ENCODE data around the gene TMED7. TPM values are rescaled to one million over a fixed set of nuclear protein-coding genes. Genes with fewer than 3 reads are reported as not detected.
A peak's percentile ranks its signal among the peaks of the same experiment; 100 is the strongest.

Gene TMED7
- polyA plus RNA-seq, 1 of the 3 experiments (the other 2 are of a cell fraction), result 41.2 TPM

DNA sequence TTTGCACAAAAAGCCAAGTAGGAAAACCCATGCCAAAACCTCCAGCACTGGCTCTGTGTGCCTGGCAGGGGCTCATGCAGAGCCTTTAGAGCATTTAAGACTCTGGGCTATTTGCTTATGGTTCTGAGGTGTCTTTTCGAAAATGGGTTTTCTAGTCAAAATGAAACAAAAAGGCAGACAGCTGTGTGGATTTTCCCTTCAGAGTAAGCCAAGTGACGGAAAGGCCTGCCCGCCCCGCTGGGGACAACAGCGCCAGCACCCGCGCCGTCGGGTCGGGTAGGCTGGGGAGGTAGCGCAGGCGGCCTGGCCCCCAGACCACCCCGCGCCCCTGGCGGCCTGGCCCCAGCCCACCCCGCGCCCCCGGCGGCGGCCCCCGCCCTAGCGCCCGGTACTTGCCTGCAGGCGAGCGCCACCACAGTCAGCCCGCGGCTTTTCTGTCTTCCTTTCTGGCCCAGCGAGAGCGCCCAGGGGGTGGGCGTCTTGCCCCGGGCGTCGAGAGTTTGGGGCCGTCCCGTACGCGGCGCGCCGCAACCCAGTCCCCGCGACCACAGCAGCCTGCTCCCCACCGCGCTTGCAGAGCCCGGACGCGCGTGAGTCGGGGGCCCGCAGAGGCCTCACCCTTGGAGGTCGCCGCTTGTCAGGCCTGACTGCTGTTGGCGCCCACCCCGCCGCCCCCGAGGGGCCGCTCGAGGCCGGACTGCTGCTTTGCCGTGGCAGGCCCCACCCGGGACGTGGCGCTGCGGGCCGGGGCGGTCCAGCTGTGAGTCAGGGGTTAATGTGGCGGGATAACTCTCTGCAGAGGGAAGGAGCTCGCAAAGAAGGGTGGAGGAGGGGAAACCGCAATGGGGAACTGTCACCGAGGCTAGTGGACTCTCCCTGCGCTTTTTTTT, 23.9 kb downstream of the TMED7 start, which contains the start of gene TICAM2:
TICAM2 (minus strand) TSS at position 779 of the 890 bp plus-strand sequence. CDS start 21,223 bp downstream, outside the sequence.
- H3K4me1 ChIP-seq (ENCODE audit: control insufficient read depth in 1 of 2, insufficient read depth in 2 of 2, low read depth in 1 of 2, low read length in 1 of 2), result peaks cover 3% of the 10 kb centered on the region in 2 experiments; a peak in 2 of 4 replicates
- peaks cover 23% of the 10 kb centered on the region; the same call in 1 of the 2 replicates for H3K79me2 ChIP-seq (ENCODE audit: insufficient read depth)
- H2AFZ ChIP-seq (ENCODE audit: low read depth), result no peak within 1 kb of the TSS
- H3F3A ChIP-seq (replicated peaks; ENCODE audit: insufficient read depth), result peaks cover 15% of the 10 kb centered on the region
- TF ChIP-seq EZH2phosphoT487 (IDR thresholded peaks at IDR 0.05; ENCODE audit: borderline replicate concordance, low read depth), result no peak
- TF ChIP-seq TAF1 (IDR thresholded peaks at IDR 0.05; ENCODE audit: borderline replicate concordance, low read depth, low read length), result no peak
- TF ChIP-seq YY1 (IDR thresholded peaks at IDR 0.05; ENCODE audit: low read depth), result no peak
- TF ChIP-seq, protein P1, sequence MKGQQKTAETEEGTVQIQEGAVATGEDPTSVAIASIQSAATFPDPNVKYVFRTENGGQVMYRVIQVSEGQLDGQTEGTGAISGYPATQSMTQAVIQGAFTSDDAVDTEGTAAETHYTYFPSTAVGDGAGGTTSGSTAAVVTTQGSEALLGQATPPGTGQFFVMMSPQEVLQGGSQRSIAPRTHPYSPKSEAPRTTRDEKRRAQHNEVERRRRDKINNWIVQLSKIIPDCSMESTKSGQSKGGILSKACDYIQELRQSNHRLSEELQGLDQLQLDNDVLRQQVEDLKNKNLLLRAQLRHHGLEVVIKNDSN (IDR thresholded peaks at IDR 0.05; ENCODE audit: borderline replicate concordance, low read depth), result no peak
- TF ChIP-seq POLR2AphosphoS5 (IDR thresholded peaks at IDR 0.05; ENCODE audit: low read depth, low read length), result no peak
- TF ChIP-seq, protein P2, sequence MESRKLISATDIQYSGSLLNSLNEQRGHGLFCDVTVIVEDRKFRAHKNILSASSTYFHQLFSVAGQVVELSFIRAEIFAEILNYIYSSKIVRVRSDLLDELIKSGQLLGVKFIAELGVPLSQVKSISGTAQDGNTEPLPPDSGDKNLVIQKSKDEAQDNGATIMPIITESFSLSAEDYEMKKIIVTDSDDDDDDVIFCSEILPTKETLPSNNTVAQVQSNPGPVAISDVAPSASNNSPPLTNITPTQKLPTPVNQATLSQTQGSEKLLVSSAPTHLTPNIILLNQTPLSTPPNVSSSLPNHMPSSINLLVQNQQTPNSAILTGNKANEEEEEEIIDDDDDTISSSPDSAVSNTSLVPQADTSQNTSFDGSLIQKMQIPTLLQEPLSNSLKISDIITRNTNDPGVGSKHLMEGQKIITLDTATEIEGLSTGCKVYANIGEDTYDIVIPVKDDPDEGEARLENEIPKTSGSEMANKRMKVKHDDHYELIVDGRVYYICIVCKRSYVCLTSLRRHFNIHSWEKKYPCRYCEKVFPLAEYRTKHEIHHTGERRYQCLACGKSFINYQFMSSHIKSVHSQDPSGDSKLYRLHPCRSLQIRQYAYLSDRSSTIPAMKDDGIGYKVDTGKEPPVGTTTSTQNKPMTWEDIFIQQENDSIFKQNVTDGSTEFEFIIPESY (IDR thresholded peaks at IDR 0.05; ENCODE audit: borderline replicate concordance, low read depth), result no peak
- TF ChIP-seq NRF1 (IDR thresholded peaks at IDR 0.05; ENCODE audit: low read depth, low read length), result no peak
- TF ChIP-seq FOXM1 (IDR thresholded peaks at IDR 0.05; ENCODE audit: low read depth), result no peak
- no peak for TF ChIP-seq NFIC (IDR thresholded peaks at IDR 0.05; ENCODE audit: borderline replicate concordance)
- TF ChIP-seq FOXJ3 (CRISPR knock-in tag; IDR thresholded peaks at IDR 0.05), result no peak
- no peak within 1 kb of the TSS for H3K9ac ChIP-seq
- CTCF ChIA-PET, result interaction anchor here (4.5 kb wide), 1 partner anchor 292 kb away, joined by 13 read pairs; no protein-coding TSS in a partner anchor
- 82% methylated on average over 32 of the region's 71 CpGs for whole genome bisulfite sequencing (ENCODE audit: low lambda C conversion rate)
- no peak within 1 kb of the TSS for H3K4me3 ChIP-seq (ENCODE audit: low read depth in 2 of 2, low read length in 1 of 2)
- no peak within 1 kb of the TSS; a peak in 1 of 4 replicates for H3K27ac ChIP-seq (ENCODE audit: low read depth in 2 of 2, low read length in 1 of 2)
- H3K4me2 ChIP-seq, result no peak within 1 kb of the TSS
- H3K9me3 ChIP-seq, result no peaks in the 10 kb centered on the region
- H3K27me3 ChIP-seq (ENCODE audit: insufficient read depth), result no peaks in the 10 kb centered on the region
- POLR2A ChIA-PET, result no interaction called here
- peak; percentile 40 for DNase-seq
- H3K36me3 ChIP-seq (replicated peaks in 1 of 2; ENCODE audit: control insufficient read depth in 1 of 2, insufficient read depth in 2 of 2, low read length in 1 of 2), result peaks cover 29 to 35% of the 10 kb centered on the region in 2 experiments
- no peaks in the 10 kb centered on the region for H3K9me2 ChIP-seq
- H4K20me1 ChIP-seq (ENCODE audit: insufficient read depth), result no peaks in the 10 kb centered on the region

DNA sequence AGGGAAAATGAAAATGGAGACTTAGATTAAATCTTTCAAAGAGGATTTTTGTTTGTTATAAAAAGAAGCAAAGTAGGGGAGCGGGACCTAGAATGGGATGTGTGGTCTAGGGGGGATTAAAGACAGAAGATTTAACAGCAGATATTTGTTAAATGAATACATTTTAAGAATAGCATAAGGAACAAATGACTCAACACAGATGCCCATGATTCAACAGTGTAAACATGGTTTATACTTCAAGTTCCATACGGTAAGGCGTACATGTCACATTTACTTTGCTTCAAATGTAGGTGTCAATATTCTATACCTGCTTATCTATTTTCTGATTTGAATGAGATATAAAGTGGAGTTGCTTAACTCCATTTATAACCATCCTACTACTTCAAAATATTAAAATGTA, 25.1 kb downstream of the TMED7 start:
- Histone ChIP-seq H4K20me1 (ENCODE audit: insufficient read depth) (no peaks in the 10 kb centered on the region), H2AFZ (ENCODE audit: low read depth) (no peak overlapping the region), H3K4me2 (no peak overlapping the region), H3K9me3 (no peaks in the 10 kb centered on the region), H3F3A (replicated peaks; ENCODE audit: insufficient read depth) (peaks cover 15% of the 10 kb centered on the region), H3K27me3 (ENCODE audit: insufficient read depth) (no peaks in the 10 kb centered on the region), H3K27ac (ENCODE audit: low read depth in 2 of 2, low read length in 1 of 2) (no peak overlapping the region), H3K36me3 (replicated peaks in 1 of 2; ENCODE audit: control insufficient read depth in 1 of 2, insufficient read depth in 2 of 2, low read length in 1 of 2) (peaks cover 20 to 27% of the 10 kb centered on the region in 2 experiments), H3K79me2 (ENCODE audit: insufficient read depth) (peaks cover 14% of the 10 kb centered on the region; the same call in 1 of the 2 replicates), H3K9ac (no peak overlapping the region), H3K4me1 (ENCODE audit: control insufficient read depth in 1 of 2, insufficient read depth in 2 of 2, low read depth in 1 of 2, low read length in 1 of 2) (peaks cover 3% of the 10 kb centered on the region in 2 experiments; a peak in 2 of 4 replicates), H3K9me2 (no peaks in the 10 kb centered on the region), H3K4me3 (ENCODE audit: low read depth in 2 of 2, low read length in 1 of 2) (no peak overlapping the region)
- ChIA-PET CTCF (interaction anchor here (4.5 kb wide), 1 partner anchor 291 kb away, joined by 13 read pairs; no protein-coding TSS in a partner anchor), POLR2A (no interaction called here)
- WGBS (ENCODE audit: low lambda C conversion rate), result 97% methylated on average over 3 of the region's 3 CpGs
- DNase-seq, result no peak
- TF ChIP-seq, protein P3, sequence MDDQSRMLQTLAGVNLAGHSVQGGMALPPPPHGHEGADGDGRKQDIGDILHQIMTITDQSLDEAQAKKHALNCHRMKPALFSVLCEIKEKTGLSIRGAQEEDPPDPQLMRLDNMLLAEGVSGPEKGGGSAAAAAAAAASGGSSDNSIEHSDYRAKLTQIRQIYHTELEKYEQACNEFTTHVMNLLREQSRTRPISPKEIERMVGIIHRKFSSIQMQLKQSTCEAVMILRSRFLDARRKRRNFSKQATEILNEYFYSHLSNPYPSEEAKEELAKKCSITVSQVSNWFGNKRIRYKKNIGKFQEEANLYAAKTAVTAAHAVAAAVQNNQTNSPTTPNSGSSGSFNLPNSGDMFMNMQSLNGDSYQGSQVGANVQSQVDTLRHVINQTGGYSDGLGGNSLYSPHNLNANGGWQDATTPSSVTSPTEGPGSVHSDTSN (IDR thresholded peaks at IDR 0.05), result no peak
- TF ChIP-seq, protein P4, sequence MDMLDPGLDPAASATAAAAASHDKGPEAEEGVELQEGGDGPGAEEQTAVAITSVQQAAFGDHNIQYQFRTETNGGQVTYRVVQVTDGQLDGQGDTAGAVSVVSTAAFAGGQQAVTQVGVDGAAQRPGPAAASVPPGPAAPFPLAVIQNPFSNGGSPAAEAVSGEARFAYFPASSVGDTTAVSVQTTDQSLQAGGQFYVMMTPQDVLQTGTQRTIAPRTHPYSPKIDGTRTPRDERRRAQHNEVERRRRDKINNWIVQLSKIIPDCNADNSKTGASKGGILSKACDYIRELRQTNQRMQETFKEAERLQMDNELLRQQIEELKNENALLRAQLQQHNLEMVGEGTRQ (IDR thresholded peaks at IDR 0.05; ENCODE audit: borderline replicate concordance, low read depth, low read length), result no peak
- TF ChIP-seq YY1 (IDR thresholded peaks at IDR 0.05; ENCODE audit: low read depth) (no peak), TCF12 (IDR thresholded peaks at IDR 0.05) (no peak), CHD2 (IDR thresholded peaks at IDR 0.05; ENCODE audit: low read length, partially characterized antibody) (no peak), FOXJ3 (CRISPR knock-in tag; IDR thresholded peaks at IDR 0.05) (no peak), SMC3 (IDR thresholded peaks at IDR 0.05; ENCODE audit: low read depth, low read length) (no peak), FOXM1 (IDR thresholded peaks at IDR 0.05; ENCODE audit: low read depth) (no peak), POLR2AphosphoS5 (IDR thresholded peaks at IDR 0.05; ENCODE audit: low read depth, low read length) (no peak), NFIC (IDR thresholded peaks at IDR 0.05; ENCODE audit: borderline replicate concordance) (no peak), ELF1 (IDR thresholded peaks at IDR 0.05) (no peak), EP300 (IDR thresholded peaks at IDR 0.05; ENCODE audit: borderline replicate concordance in 1 of 2, low read depth in 1 of 2, low read length in 1 of 2) (no peak), RAD21 (IDR thresholded peaks at IDR 0.05; ENCODE audit: low read length) (no peak), TEAD4 (IDR thresholded peaks at IDR 0.05; ENCODE audit: borderline replicate concordance, insufficient read depth) (no peak)
- TF ChIP-seq, protein P5, sequence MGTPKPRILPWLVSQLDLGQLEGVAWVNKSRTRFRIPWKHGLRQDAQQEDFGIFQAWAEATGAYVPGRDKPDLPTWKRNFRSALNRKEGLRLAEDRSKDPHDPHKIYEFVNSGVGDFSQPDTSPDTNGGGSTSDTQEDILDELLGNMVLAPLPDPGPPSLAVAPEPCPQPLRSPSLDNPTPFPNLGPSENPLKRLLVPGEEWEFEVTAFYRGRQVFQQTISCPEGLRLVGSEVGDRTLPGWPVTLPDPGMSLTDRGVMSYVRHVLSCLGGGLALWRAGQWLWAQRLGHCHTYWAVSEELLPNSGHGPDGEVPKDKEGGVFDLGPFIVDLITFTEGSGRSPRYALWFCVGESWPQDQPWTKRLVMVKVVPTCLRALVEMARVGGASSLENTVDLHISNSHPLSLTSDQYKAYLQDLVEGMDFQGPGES (IDR thresholded peaks at IDR 0.05; ENCODE audit: low read depth, low read length), result no peak
